H9 (cell line): ENCODE results near the gene ARPP21. TPM values are rescaled to one million over a fixed set of nuclear protein-coding genes. Genes with fewer than 3 reads are reported as not detected.

Experiments
- DNase-seq: peaks from one replicate; pipeline ENCODE4 v3.0.0-alpha.2; 2017
- H2AFZ ChIP-seq: one replicate; pipeline ENCODE4 v1.6.1; 2013; ENCODE audit warnings: mild to moderate bottlenecking, low read length, control low read depth, moderate library complexity
- H2AK5ac ChIP-seq: 2 replicates; pipeline ENCODE4 v1.6.1; 2013; ENCODE audit warnings: low read length, control low read depth, mixed read lengths; ENCODE audit not compliant: insufficient read length
- H2BK120ac ChIP-seq: one replicate; pipeline ENCODE4 v1.6.1; 2013; ENCODE audit warnings: low read depth, mild to moderate bottlenecking, low read length, control low read depth, inconsistent platforms; ENCODE audit not compliant: poor library complexity, severe bottlenecking
- H2BK12ac ChIP-seq: 2 replicates; pipeline ENCODE4 v1.6.1; 2013; ENCODE audit warnings: low read length, control low read depth, mixed read lengths, low read depth; ENCODE audit not compliant: insufficient read length
- H2BK15ac ChIP-seq: 2 replicates; pipeline ENCODE4 v1.6.1; 2013; ENCODE audit warnings: low read depth, low read length, control low read depth
- H2BK20ac ChIP-seq: one replicate; pipeline ENCODE4 v1.6.1; 2013; ENCODE audit warnings: low read depth, mild to moderate bottlenecking, low read length, control low read depth, inconsistent platforms; ENCODE audit not compliant: poor library complexity, severe bottlenecking
- H2BK5ac ChIP-seq: 2 replicates; pipeline ENCODE4 v1.6.1; 2013; ENCODE audit warnings: low read length, control low read depth, mixed read lengths; ENCODE audit not compliant: insufficient read length
- H3K14ac ChIP-seq: 2 replicates; pipeline ENCODE4 v1.6.1; 2013; ENCODE audit warnings: low read length, control low read depth; ENCODE audit not compliant: insufficient read depth
- H3K18ac ChIP-seq: 2 replicates; pipeline ENCODE4 v1.6.1; 2013; ENCODE audit warnings: low read depth, mild to moderate bottlenecking, mixed read lengths, low read length, control low read depth; ENCODE audit not compliant: insufficient read length
- H3K23ac ChIP-seq: 2 replicates; pipeline ENCODE4 v1.6.1; 2013; ENCODE audit warnings: low read length, control low read depth, mixed read lengths, low read depth; ENCODE audit not compliant: insufficient read length
- H3K23me2 ChIP-seq: 2 replicates; pipeline ENCODE4 v1.6.1; 2013; ENCODE audit warnings: low read depth, mild to moderate bottlenecking, mixed read lengths, low read length, control low read depth; ENCODE audit not compliant: insufficient read length, poor library complexity, severe bottlenecking
- H3K27ac ChIP-seq: 2 replicates; pipeline ENCODE4 v1.5.1; 2013; ENCODE audit warnings: low read length, control low read depth, mixed read lengths, low read depth; ENCODE audit not compliant: insufficient read length
- H3K27me3 ChIP-seq: 2 replicates; pipeline ENCODE4 v1.6.1; 2013; ENCODE audit warnings: low read length, control low read depth, inconsistent platforms; ENCODE audit not compliant: insufficient read depth
- H3K4ac ChIP-seq: 2 replicates; pipeline ENCODE4 v1.6.1; 2013; ENCODE audit warnings: low read depth, mild to moderate bottlenecking, control low read depth, inconsistent platforms, low read length, moderate library complexity
- H3K4me1 ChIP-seq: 2 replicates; pipeline ENCODE4 v1.6.1; 2013; ENCODE audit warnings: low read length, control low read depth, inconsistent platforms; ENCODE audit not compliant: insufficient read depth
- H3K4me2 ChIP-seq: 2 replicates; pipeline ENCODE4 v1.6.1; 2013; ENCODE audit warnings: low read length, control low read depth, mixed read lengths; ENCODE audit not compliant: insufficient read length, insufficient read depth
- H3K56ac ChIP-seq: 2 replicates; pipeline ENCODE4 v1.6.1; 2013; ENCODE audit warnings: low read depth, mild to moderate bottlenecking, mixed read lengths, low read length, control low read depth; ENCODE audit not compliant: insufficient read length
- H3K79me1 ChIP-seq: 2 replicates; pipeline ENCODE4 v1.6.1; 2013; ENCODE audit warnings: low read depth, mild to moderate bottlenecking, moderate library complexity, low read length, control low read depth, inconsistent platforms; ENCODE audit not compliant: insufficient read depth, poor library complexity, severe bottlenecking
- H3K79me2 ChIP-seq: 2 replicates; pipeline ENCODE4 v1.6.1; 2013; ENCODE audit warnings: low read length, control low read depth, inconsistent platforms; ENCODE audit not compliant: insufficient read depth
- H3K9ac ChIP-seq: 2 replicates; pipeline ENCODE4 v1.6.1; 2013; ENCODE audit warnings: low read length, control low read depth, mixed read lengths; ENCODE audit not compliant: insufficient read length; ENCODE audit errors: extremely low read depth
- H3K9me3 ChIP-seq: one replicate; pipeline ENCODE4 v1.6.1; 2013; ENCODE audit warnings: low read depth, low read length, inconsistent platforms; ENCODE audit not compliant: control insufficient read depth
- H3T11ph ChIP-seq: one replicate; pipeline ENCODE4 v1.6.1; 2013; ENCODE audit warnings: mild to moderate bottlenecking, low read length, control low read depth, inconsistent platforms
- H4K20me1 ChIP-seq: one replicate; pipeline ENCODE4 v1.6.1; 2013; ENCODE audit not compliant: control insufficient read depth, insufficient read length, insufficient read depth
- H4K5ac ChIP-seq: 2 replicates; pipeline ENCODE4 v1.6.1; 2013; ENCODE audit warnings: low read depth, mild to moderate bottlenecking, mixed read lengths, low read length, control low read depth; ENCODE audit not compliant: insufficient read length
- H4K8ac ChIP-seq: replicated peaks from 2 replicates; pipeline ENCODE4 v1.6.1; 2013; ENCODE audit warnings: low read length, control low read depth, mixed read lengths, low read depth; ENCODE audit not compliant: insufficient read length
- H4K91ac ChIP-seq: 2 replicates; pipeline ENCODE4 v1.6.1; 2013; ENCODE audit warnings: low read depth, mild to moderate bottlenecking, moderate library complexity, mixed read lengths, low read length, control low read depth; ENCODE audit not compliant: insufficient read length
- H3K27ac Mint-ChIP-seq, 3 experiments: 2 replicates in 2 of 3; 3 replicates in 1 of 3; pipeline ENCODE4 v1.8.0; 2020 to 2021; ENCODE audit warnings: mixed read lengths in 3 of 3, mild to moderate bottlenecking in 1 of 3, moderate library complexity in 1 of 3
- H3K27me3 Mint-ChIP-seq: 2 replicates; pipeline ENCODE4 v1.8.0; 2021; ENCODE audit warnings: low read depth, mild to moderate bottlenecking, moderate library complexity, mixed read lengths
- H3K36me3 Mint-ChIP-seq, 3 experiments: 2 replicates in 2 of 3; 3 replicates in 1 of 3; pipeline ENCODE4 v1.8.0; 2020 to 2021; ENCODE audit warnings: low read depth in 3 of 3, mixed read lengths in 3 of 3; ENCODE audit not compliant: insufficient read depth in 1 of 3
- H3K4me1 Mint-ChIP-seq, 2 experiments: 2 replicates each; pipeline ENCODE4 v1.8.0; 2020; ENCODE audit warnings: mixed read lengths in 2 of 2
- H3K4me3 Mint-ChIP-seq, 2 experiments: 2 replicates in 1 of 2; 3 replicates in 1 of 2; pipeline ENCODE4 v1.8.0; 2020 to 2021; ENCODE audit warnings: mild to moderate bottlenecking in 2 of 2, mixed read lengths in 2 of 2, moderate library complexity in 1 of 2
- H3K9me3 Mint-ChIP-seq, 2 experiments: 2 replicates in 1 of 2; 3 replicates in 1 of 2; pipeline ENCODE4 v1.8.0; 2020; ENCODE audit warnings: mild to moderate bottlenecking in 2 of 2, mixed read lengths in 2 of 2, moderate library complexity in 1 of 2
- CTCF ChIP-seq: fragments of 200-600 bp; sonication (generic); conservative IDR thresholded peaks from 3 replicates; pipeline ENCODE4 v1.8.0; 2021; ENCODE audit warnings: antibody characterized with exemption, mild to moderate bottlenecking
- WGBS: extraction: QIAGEN DNeasy Blood & Tissue Kit; methylation state at CpG from one replicate; pipeline ENCODE4 v1.1.7; 2013; ENCODE audit warnings: missing lambda C conversion rate, low lambda C conversion rate, mixed read lengths; ENCODE audit not compliant: insufficient read length; ENCODE audit errors: extremely low coverage; 5-methylcytosine and 5-hydroxymethylcytosine counted together
- total RNA-seq: library from RNA; stranded (reverse); gene quantifications from 2 replicates; pipeline ENCODE4 v1.2.1, GENCODE V29; 2021

Gene ARPP21
- total RNA-seq, 1 experiment from 2014 or later: not detected

DNA sequence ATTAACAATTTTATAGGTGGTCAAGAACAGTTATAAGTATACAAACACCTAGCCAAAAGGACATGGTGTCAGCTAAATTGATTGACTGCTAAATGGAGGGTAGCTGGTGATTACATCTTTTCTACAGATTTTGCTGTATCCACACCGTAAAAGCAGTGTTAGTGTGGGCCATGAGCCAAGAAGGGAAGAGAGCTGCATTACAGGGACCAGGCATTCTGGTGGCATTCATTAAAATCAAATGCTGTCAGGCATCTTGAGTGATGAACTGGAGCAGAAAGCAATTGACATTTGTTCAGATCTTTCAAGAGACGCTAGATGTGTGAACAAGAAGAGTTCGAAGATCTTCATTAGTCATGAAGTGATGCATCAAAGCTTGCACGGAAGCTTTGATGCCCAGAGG is 177.9 kb downstream of the ARPP21 start:
- no peak for TF ChIP-seq CTCF
- no peak overlapping the region for H4K91ac ChIP-seq
- Mint-ChIP-seq H3K27me3 (no peaks in the 10 kb centered on the region), H3K36me3 (no peaks in the 10 kb centered on the region), H3K27ac (no peak overlapping the region; a peak in 1 of 7 replicates), H3K4me1 (no peaks in the 10 kb centered on the region), H3K4me3 (no peak overlapping the region), H3K9me3 (no peaks in the 10 kb centered on the region)
- H4K20me1 ChIP-seq: no peaks in the 10 kb centered on the region
- no peak overlapping the region for H3K18ac ChIP-seq
- no peaks in the 10 kb centered on the region for H3K27me3 ChIP-seq
- no peak overlapping the region for H3K27ac ChIP-seq
- H2BK15ac ChIP-seq: no peak overlapping the region
- H3K56ac ChIP-seq: no peak overlapping the region
- WGBS: no CpG with 5 or more reads among the region's 4 CpGs
- H2BK5ac ChIP-seq: no peak overlapping the region
- H4K8ac ChIP-seq: no peak overlapping the region
- H2BK20ac ChIP-seq: no peak overlapping the region
- H3K9me3 ChIP-seq: no peaks in the 10 kb centered on the region
- no peak overlapping the region for H2AFZ ChIP-seq
- H2AK5ac ChIP-seq: no peak overlapping the region
- H2BK12ac ChIP-seq: no peak overlapping the region
- H3K79me1 ChIP-seq: no peaks in the 10 kb centered on the region
- H3T11ph ChIP-seq: no peak overlapping the region
- no peaks in the 10 kb centered on the region for H3K4me1 ChIP-seq
- H3K23me2 ChIP-seq: no peaks in the 10 kb centered on the region
- no peak for DNase-seq
- no peaks in the 10 kb centered on the region for H3K79me2 ChIP-seq
- no peak overlapping the region for H3K4ac ChIP-seq
- no peak overlapping the region for H4K5ac ChIP-seq
- no peak overlapping the region for H3K23ac ChIP-seq
- no peak overlapping the region for H3K9ac ChIP-seq
- H3K14ac ChIP-seq: no peak overlapping the region
- H3K4me2 ChIP-seq: no peak overlapping the region
- H2BK120ac ChIP-seq: no peak overlapping the region
